ENCODE results near the gene SUSD1. TPM values are rescaled to one million over a fixed set of nuclear protein-coding genes. Genes with fewer than 3 reads are reported as not detected.
"Not testable (repeated sequence)": the region's sequence is repeated elsewhere in the genome, so short reads cannot be mapped to it uniquely, and the experiment has no call there.

Gene SUSD1
- total and polyA plus RNA-seq, 5 donors = 4.5 to 13.3 (median 8.7) TPM

DNA sequence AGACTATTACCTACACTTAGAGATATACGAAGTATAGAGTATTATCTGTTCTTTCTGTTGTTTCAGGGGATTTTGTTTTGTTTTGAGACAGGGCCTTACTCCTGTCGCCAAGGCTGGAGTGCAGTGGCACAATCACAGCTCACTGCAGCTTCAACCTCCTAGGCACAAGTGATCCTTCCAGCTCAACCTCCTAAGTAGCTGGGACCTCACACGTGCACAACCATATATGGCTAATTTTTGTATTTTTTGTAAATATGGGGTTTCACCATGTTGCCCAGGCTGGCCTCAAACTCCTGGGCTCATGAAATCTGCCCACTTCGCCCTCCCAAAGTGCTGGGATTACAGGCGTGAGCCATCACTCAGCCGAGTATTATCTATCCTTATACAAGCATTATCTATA is 45.9 kb downstream of the SUSD1 start:
- intact Hi-C loops (cut with DNase I) = no loop called here
- no peaks in the 10 kb centered on the region for H3K27me3 ChIP-seq (ENCODE audit: control insufficient read depth, insufficient read depth)
- no peaks in the 10 kb centered on the region for H3K4me1 ChIP-seq (ENCODE audit: control insufficient read depth, insufficient read depth, low read length)
- DNase-seq = no peak
- no peaks in the 10 kb centered on the region for H3K9me3 ChIP-seq (ENCODE audit: control insufficient read depth, low read length)
- ATAC-seq = no peak
- no peak overlapping the region for H3K27ac ChIP-seq (ENCODE audit: low read length)
- no peak overlapping the region for H3K4me3 ChIP-seq (ENCODE audit: low read length)
- 91% methylated on average over 6 of the region's 6 CpGs for WGBS

GRCh38 chr9:112128399-112128798 is 46.7 kb downstream of the SUSD1 start:
- H3K4me1 ChIP-seq (ENCODE audit: control insufficient read depth, insufficient read depth, low read length); DNase-seq; H3K9me3 ChIP-seq (ENCODE audit: control insufficient read depth, low read length); H3K27me3 ChIP-seq (ENCODE audit: control insufficient read depth, insufficient read depth); H3K4me3 ChIP-seq (ENCODE audit: low read length); intact Hi-C loops (cut with DNase I); ATAC-seq; H3K27ac ChIP-seq (ENCODE audit: low read length): not testable (repeated sequence)
- WGBS = 98% methylated on average over 5 of the region's 5 CpGs

DNA sequence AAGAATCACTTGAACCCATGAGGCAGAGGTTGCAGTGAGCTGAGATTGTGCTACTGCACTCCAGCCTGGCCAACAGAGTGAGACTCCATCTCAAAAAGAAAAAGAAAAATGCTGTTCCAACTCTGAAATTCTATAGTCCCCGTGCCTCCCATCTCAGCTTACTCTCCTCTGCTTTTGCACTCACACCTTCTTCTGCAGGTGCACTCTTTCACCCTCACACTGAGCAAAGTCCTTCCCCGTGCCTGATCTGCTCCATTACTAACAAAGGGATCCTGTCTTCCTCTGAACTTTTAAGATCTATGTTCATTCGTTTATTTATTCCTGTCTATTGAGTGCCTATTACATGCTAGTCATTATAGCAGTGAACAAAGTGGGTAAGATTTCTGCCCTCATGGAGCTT is 47.8 kb downstream of the SUSD1 start:
- no peak overlapping the region for H3K27ac ChIP-seq (ENCODE audit: low read length)
- intact Hi-C loops (cut with DNase I) = no loop called here
- no peak overlapping the region for H3K4me3 ChIP-seq (ENCODE audit: low read length)
- H3K27me3 ChIP-seq (ENCODE audit: control insufficient read depth, insufficient read depth) = no peaks in the 10 kb centered on the region
- ATAC-seq (no peak), DNase-seq (no peak)
- H3K4me1 ChIP-seq (ENCODE audit: control insufficient read depth, insufficient read depth, low read length) = no peaks in the 10 kb centered on the region
- WGBS = 92% methylated on average over 3 of the region's 3 CpGs
- no peaks in the 10 kb centered on the region for H3K9me3 ChIP-seq (ENCODE audit: control insufficient read depth, low read length)

DNA sequence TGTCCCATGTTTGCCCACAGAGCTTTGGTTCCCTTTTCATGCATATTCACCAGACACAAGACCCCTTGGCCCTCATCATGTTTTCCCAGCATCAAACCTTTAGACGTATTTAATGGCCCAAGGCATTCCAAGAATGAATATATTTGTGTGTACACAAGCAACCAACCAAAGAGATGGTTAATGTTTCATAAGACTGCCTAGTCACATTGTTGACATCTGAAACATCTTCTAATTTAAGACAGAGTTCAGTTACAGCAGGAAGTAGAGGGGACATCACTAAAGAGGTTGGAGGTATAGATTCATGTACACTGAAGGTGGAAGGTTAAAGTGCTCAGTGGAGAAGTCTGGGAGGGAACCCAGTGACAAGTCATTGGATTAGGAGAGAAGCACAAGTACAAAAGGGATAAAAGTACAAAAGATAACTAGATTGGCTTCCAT is 49.1 kb downstream of the SUSD1 start:
- H3K4me1 ChIP-seq (ENCODE audit: control insufficient read depth, insufficient read depth, low read length) = no peaks in the 10 kb centered on the region
- DNase-seq (no peak), ATAC-seq (no peak)
- H3K27me3 ChIP-seq (ENCODE audit: control insufficient read depth, insufficient read depth) = no peaks in the 10 kb centered on the region
- WGBS = 87% methylated on average over 1 of the region's 1 CpG
- no peak overlapping the region for H3K27ac ChIP-seq (ENCODE audit: low read length)
- intact Hi-C loops (cut with DNase I) = no loop called here
- H3K9me3 ChIP-seq (ENCODE audit: control insufficient read depth, low read length) = no peaks in the 10 kb centered on the region
- H3K4me3 ChIP-seq (ENCODE audit: low read length) = no peak overlapping the region

DNA sequence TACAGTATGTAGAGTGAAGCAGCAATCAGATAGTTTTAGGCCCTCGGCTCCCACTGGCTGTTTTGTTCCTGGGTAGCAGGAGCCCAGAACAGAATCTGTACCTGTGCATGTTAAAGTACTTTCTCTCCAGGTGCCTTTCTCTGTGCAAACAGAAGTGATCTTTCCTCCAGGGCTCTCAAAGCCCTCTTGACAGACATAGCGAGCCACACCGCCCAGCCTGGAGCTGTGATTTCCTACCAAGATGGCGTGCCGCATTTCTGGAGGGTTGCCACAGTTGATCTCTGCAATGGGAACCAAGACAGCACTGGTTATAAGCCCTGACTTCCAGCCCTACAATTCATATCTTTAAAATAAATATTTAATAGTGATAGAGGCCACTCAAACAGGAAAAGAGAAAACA is 50.9 kb downstream of the SUSD1 start:
- Histone ChIP-seq H3K4me3 (ENCODE audit: low read length) (no peak overlapping the region), H3K4me1 (ENCODE audit: control insufficient read depth, insufficient read depth, low read length) (no peaks in the 10 kb centered on the region), H3K27ac (ENCODE audit: low read length) (no peak overlapping the region), H3K9me3 (ENCODE audit: control insufficient read depth, low read length) (no peaks in the 10 kb centered on the region), H3K27me3 (ENCODE audit: control insufficient read depth, insufficient read depth) (no peaks in the 10 kb centered on the region)
- ATAC-seq (no peak), DNase-seq (no peak)
- WGBS = 94% methylated on average over 5 of the region's 5 CpGs
- intact Hi-C loops (cut with DNase I) = no loop called here

- ATAC-seq (no peak), DNase-seq (no peak)
- Histone ChIP-seq H3K9me3 (ENCODE audit: control insufficient read depth, low read length) (no peaks in the 10 kb centered on the region), H3K27me3 (ENCODE audit: control insufficient read depth, insufficient read depth) (no peaks in the 10 kb centered on the region), H3K4me3 (ENCODE audit: low read length) (no peak overlapping the region), H3K27ac (ENCODE audit: low read length) (no peak overlapping the region), H3K4me1 (ENCODE audit: control insufficient read depth, insufficient read depth, low read length) (no peaks in the 10 kb centered on the region)
- intact Hi-C loops (cut with DNase I) = no loop called here
- WGBS = 92% methylated on average over 4 of the region's 4 CpGs
Observed at GRCh38 chr9:112121633-112122032, 53.5 kb downstream of the SUSD1 start.

- 94% methylated on average over 2 of the region's 2 CpGs for WGBS
- DNase-seq = no peak
- Histone ChIP-seq H3K4me3 (ENCODE audit: low read length) (no peak overlapping the region), H3K9me3 (ENCODE audit: control insufficient read depth, low read length) (no peaks in the 10 kb centered on the region), H3K27me3 (ENCODE audit: control insufficient read depth, insufficient read depth) (no peaks in the 10 kb centered on the region), H3K4me1 (ENCODE audit: control insufficient read depth, insufficient read depth, low read length) (no peaks in the 10 kb centered on the region), H3K27ac (ENCODE audit: low read length) (no peak overlapping the region)
- intact Hi-C loops (cut with DNase I) = no loop called here
- ATAC-seq = no peak
Observed at GRCh38 chr9:112120439-112120925, 54.6 kb downstream of the SUSD1 start.

GRCh38 chr9:112120030-112120341 is 55.1 kb downstream of the SUSD1 start:
- WGBS = 96% methylated on average over 6 of the region's 6 CpGs

GRCh38 chr9:112119225-112120029 is 55.7 kb downstream of the SUSD1 start:
- ATAC-seq (peak in 1 of 2 donors; percentile 29), DNase-seq (no peak)
- no peak overlapping the region for H3K27ac ChIP-seq (ENCODE audit: low read length)
- WGBS = 81% methylated on average over 10 of the region's 10 CpGs
- no peak overlapping the region for H3K4me3 ChIP-seq (ENCODE audit: low read length)
- no peaks in the 10 kb centered on the region for H3K9me3 ChIP-seq (ENCODE audit: control insufficient read depth, low read length)
- no peaks in the 10 kb centered on the region for H3K27me3 ChIP-seq (ENCODE audit: control insufficient read depth, insufficient read depth)
- no peaks in the 10 kb centered on the region for H3K4me1 ChIP-seq (ENCODE audit: control insufficient read depth, insufficient read depth, low read length)
- intact Hi-C loops (cut with DNase I) = no loop called here

More at GRCh38 chr9:112120030-112120341, 55.1 kb downstream of the SUSD1 start:
- no peaks in the 10 kb centered on the region for H3K4me1 ChIP-seq (ENCODE audit: control insufficient read depth, insufficient read depth, low read length)
- H3K27me3 ChIP-seq (ENCODE audit: control insufficient read depth, insufficient read depth) = no peaks in the 10 kb centered on the region
- H3K27ac ChIP-seq (ENCODE audit: low read length) = no peak overlapping the region
- DNase-seq (no peak), ATAC-seq (no peak)
- intact Hi-C loops (cut with DNase I) = no loop called here
- H3K9me3 ChIP-seq (ENCODE audit: control insufficient read depth, low read length) = no peaks in the 10 kb centered on the region
- no peak overlapping the region for H3K4me3 ChIP-seq (ENCODE audit: low read length)

GRCh38 chr9:112118009-112118408 is 57.1 kb downstream of the SUSD1 start:
- Histone ChIP-seq H3K27ac (ENCODE audit: low read length) (no peak overlapping the region), H3K9me3 (ENCODE audit: control insufficient read depth, low read length) (no peaks in the 10 kb centered on the region), H3K4me1 (ENCODE audit: control insufficient read depth, insufficient read depth, low read length) (no peaks in the 10 kb centered on the region), H3K27me3 (ENCODE audit: control insufficient read depth, insufficient read depth) (no peaks in the 10 kb centered on the region), H3K4me3 (ENCODE audit: low read length) (no peak overlapping the region)
- DNase-seq (no peak), ATAC-seq (no peak)
- intact Hi-C loops (cut with DNase I) = no loop called here
- WGBS = 89% methylated on average over 1 of the region's 1 CpG

DNA sequence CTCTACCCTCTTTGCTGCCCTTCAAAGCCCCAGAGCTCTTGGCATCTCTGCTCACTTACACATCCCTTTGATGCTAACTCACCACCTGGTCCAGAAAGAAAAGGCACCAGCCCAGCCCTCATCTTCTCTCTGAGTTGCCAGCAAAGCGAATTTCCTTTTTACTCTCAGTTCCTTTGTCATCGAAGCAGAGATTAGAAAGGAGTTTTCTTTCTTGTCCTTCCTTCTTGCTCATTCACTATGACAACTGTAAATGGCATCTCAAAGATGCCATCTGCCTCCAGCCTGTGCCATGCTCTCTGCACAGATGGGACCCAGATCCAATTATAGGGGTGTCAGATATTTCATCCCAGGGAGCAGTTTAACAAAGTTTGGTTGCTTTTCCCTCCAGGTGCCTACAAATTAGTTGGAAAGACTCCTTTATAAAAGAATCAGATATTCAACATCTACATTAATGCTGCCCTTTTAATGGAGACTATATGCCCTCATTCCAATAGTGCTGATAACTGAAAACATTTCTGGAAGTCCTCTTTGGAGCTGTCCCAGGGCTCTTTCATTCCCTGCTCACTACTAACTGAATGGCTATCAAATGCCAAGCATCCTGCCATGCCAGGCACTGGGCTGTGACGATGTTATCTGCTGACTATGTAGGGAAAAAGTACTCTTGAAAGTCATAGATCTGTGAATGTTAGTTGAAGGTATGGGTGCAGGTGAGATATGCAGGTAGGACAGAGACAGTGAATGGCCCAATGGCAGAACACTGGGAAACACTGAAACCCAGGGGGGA is 58.9 kb downstream of the SUSD1 start:
- no peak for DNase-seq
- Histone ChIP-seq H3K4me3 (ENCODE audit: low read length) (no peak overlapping the region), H3K27me3 (ENCODE audit: control insufficient read depth, insufficient read depth) (no peaks in the 10 kb centered on the region), H3K27ac (ENCODE audit: low read length) (no peak overlapping the region), H3K4me1 (ENCODE audit: control insufficient read depth, insufficient read depth, low read length) (no peaks in the 10 kb centered on the region), H3K9me3 (ENCODE audit: control insufficient read depth, low read length) (no peaks in the 10 kb centered on the region)
- no peak for ATAC-seq
- intact Hi-C loops (cut with DNase I) = no loop called here
- 80% methylated on average over 3 of the region's 3 CpGs for WGBS

All from right cardiac atrium (tissue), 5 donors.